ENCODE measurements around the gene HACD4. TPM values are rescaled to one million over a fixed set of nuclear protein-coding genes. Genes with fewer than 3 reads are reported as not detected.

Gene HACD4
- total RNA-seq, 2 donors from 2014 or later, result 0.99 to 1.8 TPM

GRCh38 chr9:21037278-21037677 lies 5.8 kb upstream of the HACD4 start:
- Histone ChIP-seq H3K27me3 (no peaks in the 10 kb centered on the region), H3K4me3 (no peak overlapping the region), H3K27ac (no peak overlapping the region), H3K36me3 (replicated peaks in 1 of 2; ENCODE audit: insufficient read depth in 1 of 2, low read depth in 2 of 2) (no peaks in the 10 kb centered on the region), H3K4me1 (no peaks in the 10 kb centered on the region), H3K9me3 (no peaks in the 10 kb centered on the region)
- intact Hi-C loops (cut with DNase I), result no loop called here
- no peak for DNase-seq
- TF ChIP-seq CTCF (IDR thresholded peaks at IDR 0.05) (no peak), POLR2A (IDR thresholded peaks at IDR 0.05) (no peak)
- 89 to 94% methylated on average over 2 of the region's 2 CpGs for WGBS, 2 donors
- no peak for ATAC-seq

GRCh38 chr9:21031808-21032183 lies 356 bp upstream of the HACD4 start:
- H3K27me3 ChIP-seq, result no peaks in the 10 kb centered on the region
- H3K36me3 ChIP-seq (replicated peaks in 1 of 2; ENCODE audit: insufficient read depth in 1 of 2, low read depth in 2 of 2), result no peaks in the 10 kb centered on the region
- intact Hi-C loops (cut with DNase I), result no loop called here
- no peak for ATAC-seq
- WGBS, 2 donors, result 67 to 70% methylated on average over 21 to 22 of the region's 22 CpGs
- peak overlapping the region in 1 of 4 donors; percentile 49 for H3K27ac ChIP-seq
- no peaks in the 10 kb centered on the region for H3K9me3 ChIP-seq
- peak overlapping the region in 1 of 2 donors; percentile 8 for H3K4me3 ChIP-seq
- peaks cover 10% of the 10 kb centered on the region for H3K4me1 ChIP-seq
- no peak for TF ChIP-seq POLR2A (IDR thresholded peaks at IDR 0.05)
- no peak for TF ChIP-seq CTCF (IDR thresholded peaks at IDR 0.05)
- DNase-seq, result no peak

- TF ChIP-seq CTCF (IDR thresholded peaks at IDR 0.05), result no peak
- TF ChIP-seq POLR2A (IDR thresholded peaks at IDR 0.05), result no peak
Observed at GRCh38 chr9:21030389-21031035, 928 bp downstream of the HACD4 start.

GRCh38 chr9:21029661-21030060 lies 1.8 kb downstream of the HACD4 start:
- TF ChIP-seq CTCF (IDR thresholded peaks at IDR 0.05), result no peak
- no peak for TF ChIP-seq POLR2A (IDR thresholded peaks at IDR 0.05)
- DNase-seq (no peak), ATAC-seq (no peak)
- WGBS, 2 donors, result 50 to 57% methylated on average over 8 of the region's 8 CpGs
- intact Hi-C loops (cut with DNase I), result no loop called here
- Histone ChIP-seq H3K27me3 (no peaks in the 10 kb centered on the region), H3K4me3 (no peak overlapping the region), H3K36me3 (replicated peaks in 1 of 2; ENCODE audit: insufficient read depth in 1 of 2, low read depth in 2 of 2) (no peaks in the 10 kb centered on the region), H3K27ac (no peak overlapping the region), H3K4me1 (peaks cover 10% of the 10 kb centered on the region), H3K9me3 (no peaks in the 10 kb centered on the region)

More at GRCh38 chr9:21030389-21031035, 928 bp downstream of the HACD4 start:
- H3K27ac ChIP-seq, result peak overlapping the region in 1 of 4 donors; percentile 49
- 71 to 81% methylated on average over 5 of the region's 5 CpGs for WGBS, 2 donors
- no peaks in the 10 kb centered on the region for H3K27me3 ChIP-seq
- no peaks in the 10 kb centered on the region for H3K9me3 ChIP-seq
- intact Hi-C loops (cut with DNase I), result no loop called here
- ATAC-seq (no peak), DNase-seq (no peak)
- H3K36me3 ChIP-seq (replicated peaks in 1 of 2; ENCODE audit: insufficient read depth in 1 of 2, low read depth in 2 of 2), result no peaks in the 10 kb centered on the region
- peaks cover 10% of the 10 kb centered on the region for H3K4me1 ChIP-seq
- H3K4me3 ChIP-seq, result no peak overlapping the region

GRCh38 chr9:21028466-21028865 lies 3.0 kb downstream of the HACD4 start:
- no peak overlapping the region for H3K27ac ChIP-seq
- H3K4me3 ChIP-seq, result no peak overlapping the region
- 37 to 50% methylated on average over 3 of the region's 3 CpGs for WGBS, 2 donors
- peaks cover 10% of the 10 kb centered on the region for H3K4me1 ChIP-seq
- no peaks in the 10 kb centered on the region for H3K36me3 ChIP-seq (replicated peaks in 1 of 2; ENCODE audit: insufficient read depth in 1 of 2, low read depth in 2 of 2)
- no peak for ATAC-seq
- intact Hi-C loops (cut with DNase I), result no loop called here
- no peak for DNase-seq
- TF ChIP-seq CTCF (IDR thresholded peaks at IDR 0.05), result no peak
- TF ChIP-seq POLR2A (IDR thresholded peaks at IDR 0.05), result no peak
- no peaks in the 10 kb centered on the region for H3K9me3 ChIP-seq
- no peaks in the 10 kb centered on the region for H3K27me3 ChIP-seq

Measured in body of pancreas (tissue), 4 donors.